Body of pancreas (tissue), 4 donors: ENCODE measurements around the gene HERC3.

Experiments
- CTCF ChIP-seq, 7 experiments: fragments of 450-650 bp in 4 of 7; fragments of 200-600 bp in 3 of 7; sonication (generic) in 3 of 7; IDR thresholded peaks; one replicate each; pipeline ENCODE4 v1.5.1; 2016 to 2019; ENCODE audit warnings: antibody characterized with exemption in 7 of 7
- POLR2A ChIP-seq, 3 donors: fragments of 450-650 bp; IDR thresholded peaks; one replicate each; pipeline ENCODE4 v1.6.1; 2016; ENCODE audit warnings: antibody characterized with exemption in 3 of 3, mild to moderate bottlenecking in 2 of 3

GRCh38 chr4:88675543-88675942 lies 83.3 kb downstream of the HERC3 start:
- TF ChIP-seq CTCF (IDR thresholded peaks at IDR 0.05) (no peak), POLR2A (IDR thresholded peaks at IDR 0.05) (no peak)
